ENCODE data around the gene POLA2. TPM values are rescaled to one million over a fixed set of nuclear protein-coding genes. Genes with fewer than 3 reads are reported as not detected.

The POLA2 gene
- total RNA-seq, 2 donors from 2014 or later = 5.6 to 13.5 TPM

- Histone ChIP-seq H3K27ac (no peak overlapping the region), H3K27me3 (replicated peaks; ENCODE audit: insufficient read depth) (no peaks in the 10 kb centered on the region), H3K9me3 (no peaks in the 10 kb centered on the region), H3K36me3 (no peaks in the 10 kb centered on the region), H3K4me3 (no peak overlapping the region), H3K4me1 (ENCODE audit: control insufficient read depth in 1 of 2, low read depth in 2 of 2) (peaks cover 6 to 13% of the 10 kb centered on the region in 2 donors)
- no peak for ATAC-seq (ENCODE audit: insufficient number of reproducible peaks, low FRiP score, low read depth)
- no peak for TF ChIP-seq CTCF (IDR thresholded peaks at IDR 0.05)
- DNase-seq (ENCODE audit: low spot score) = no peak
Measured at GRCh38 chr11:65221026-65221425, 40.7 kb upstream of the POLA2 start.

- ATAC-seq (ENCODE audit: insufficient number of reproducible peaks, low FRiP score, low read depth) = no peak
- no peak for DNase-seq (ENCODE audit: low spot score)
- no peak for TF ChIP-seq CTCF (IDR thresholded peaks at IDR 0.05)
Measured at GRCh38 chr11:65223011-65223410, 38.8 kb upstream of the POLA2 start.

GRCh38 chr11:65224930-65225278 lies 36.9 kb upstream of the POLA2 start:
- Histone ChIP-seq H3K27ac (no peak overlapping the region), H3K4me1 (ENCODE audit: control insufficient read depth in 1 of 2, low read depth in 2 of 2) (peaks cover 6 to 17% of the 10 kb centered on the region in 2 donors), H3K4me3 (peak overlapping the region; percentile 69), H3K36me3 (no peaks in the 10 kb centered on the region), H3K9me3 (no peaks in the 10 kb centered on the region), H3K27me3 (replicated peaks; ENCODE audit: insufficient read depth) (no peaks in the 10 kb centered on the region)
- DNase-seq (ENCODE audit: low spot score) (no peak), ATAC-seq (ENCODE audit: insufficient number of reproducible peaks, low FRiP score, low read depth) (no peak)
- no peak for TF ChIP-seq CTCF (IDR thresholded peaks at IDR 0.05)

More at GRCh38 chr11:65223011-65223410, 38.8 kb upstream of the POLA2 start:
- H3K27ac ChIP-seq = no peak overlapping the region
- H3K4me3 ChIP-seq = no peak overlapping the region
- H3K27me3 ChIP-seq (replicated peaks; ENCODE audit: insufficient read depth) = no peaks in the 10 kb centered on the region
- H3K9me3 ChIP-seq = no peaks in the 10 kb centered on the region
- H3K4me1 ChIP-seq (ENCODE audit: control insufficient read depth in 1 of 2, low read depth in 2 of 2) = peaks cover 6 to 17% of the 10 kb centered on the region in 2 donors
- no peaks in the 10 kb centered on the region for H3K36me3 ChIP-seq

GRCh38 chr11:65225279-65226102 lies 36.3 kb upstream of the POLA2 start:
- no peak for ATAC-seq (ENCODE audit: insufficient number of reproducible peaks, low FRiP score, low read depth)
- Histone ChIP-seq H3K4me3 (peak overlapping the region; percentile 69), H3K36me3 (no peaks in the 10 kb centered on the region), H3K27ac (no peak overlapping the region), H3K27me3 (replicated peaks; ENCODE audit: insufficient read depth) (no peaks in the 10 kb centered on the region), H3K9me3 (no peaks in the 10 kb centered on the region), H3K4me1 (ENCODE audit: control insufficient read depth in 1 of 2, low read depth in 2 of 2) (peaks cover 6 to 17% of the 10 kb centered on the region in 2 donors)
- no peak for DNase-seq (ENCODE audit: low spot score)
- TF ChIP-seq CTCF (IDR thresholded peaks at IDR 0.05) = peak; percentile 43

GRCh38 chr11:65226103-65226442 lies 35.7 kb upstream of the POLA2 start:
- TF ChIP-seq CTCF (IDR thresholded peaks at IDR 0.05) = no peak
- Histone ChIP-seq H3K36me3 (no peaks in the 10 kb centered on the region), H3K27ac (no peak overlapping the region), H3K4me1 (ENCODE audit: control insufficient read depth in 1 of 2, low read depth in 2 of 2) (peaks cover 6 to 17% of the 10 kb centered on the region in 2 donors), H3K27me3 (replicated peaks; ENCODE audit: insufficient read depth) (no peaks in the 10 kb centered on the region), H3K4me3 (peak overlapping the region; percentile 69), H3K9me3 (no peaks in the 10 kb centered on the region)
- DNase-seq (ENCODE audit: low spot score) (no peak), ATAC-seq (ENCODE audit: insufficient number of reproducible peaks, low FRiP score, low read depth) (no peak)

All from thoracic aorta (tissue), 2 donors.